NK-92 (cell line): Measurements from ENCODE around the gene MPDZ.

Experiments
- DNase-seq: peaks from one replicate; lab custom pipeline; 2025; ENCODE audit not compliant: unreplicated experiment; lab: John Stamatoyannopoulos, UW

The MPDZ gene

DNA sequence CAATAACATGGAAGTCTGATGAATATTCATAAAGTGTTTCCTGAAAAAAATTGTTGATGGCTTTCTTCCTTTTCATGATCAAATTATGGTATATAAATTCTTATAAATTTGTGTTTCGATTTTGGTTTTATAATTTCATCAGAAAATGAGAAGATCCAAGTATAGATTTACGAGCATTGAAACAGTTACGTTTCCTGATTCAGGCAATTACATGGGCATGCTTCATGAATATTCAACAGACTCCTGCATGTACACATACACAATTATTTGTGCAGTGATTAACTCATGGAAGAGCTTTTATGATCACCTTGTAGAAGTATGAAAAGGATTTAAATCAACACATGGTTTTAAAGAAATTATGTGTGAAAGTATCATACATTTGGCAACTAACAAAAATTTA, 136.7 kb downstream of the MPDZ start:
- no peak for DNase-seq

DNA sequence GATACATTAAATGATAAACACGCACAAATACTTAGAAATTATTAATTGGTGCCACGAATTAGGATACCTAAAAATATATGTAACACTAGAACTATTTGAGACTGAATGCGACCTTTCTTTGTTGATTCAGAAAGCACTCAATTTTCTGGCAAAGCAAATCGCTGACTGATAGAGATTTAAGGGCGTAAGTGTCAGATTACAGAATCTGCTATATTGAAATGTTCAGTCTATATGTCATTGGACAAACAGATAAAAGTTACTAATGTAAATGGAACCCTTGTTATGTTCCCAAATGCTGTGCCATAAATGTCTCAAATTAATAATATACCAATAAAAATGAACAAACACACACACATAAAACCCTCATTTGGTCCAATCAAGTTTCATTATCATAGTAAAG, 137.9 kb downstream of the MPDZ start:
- DNase-seq, result no peak

DNA sequence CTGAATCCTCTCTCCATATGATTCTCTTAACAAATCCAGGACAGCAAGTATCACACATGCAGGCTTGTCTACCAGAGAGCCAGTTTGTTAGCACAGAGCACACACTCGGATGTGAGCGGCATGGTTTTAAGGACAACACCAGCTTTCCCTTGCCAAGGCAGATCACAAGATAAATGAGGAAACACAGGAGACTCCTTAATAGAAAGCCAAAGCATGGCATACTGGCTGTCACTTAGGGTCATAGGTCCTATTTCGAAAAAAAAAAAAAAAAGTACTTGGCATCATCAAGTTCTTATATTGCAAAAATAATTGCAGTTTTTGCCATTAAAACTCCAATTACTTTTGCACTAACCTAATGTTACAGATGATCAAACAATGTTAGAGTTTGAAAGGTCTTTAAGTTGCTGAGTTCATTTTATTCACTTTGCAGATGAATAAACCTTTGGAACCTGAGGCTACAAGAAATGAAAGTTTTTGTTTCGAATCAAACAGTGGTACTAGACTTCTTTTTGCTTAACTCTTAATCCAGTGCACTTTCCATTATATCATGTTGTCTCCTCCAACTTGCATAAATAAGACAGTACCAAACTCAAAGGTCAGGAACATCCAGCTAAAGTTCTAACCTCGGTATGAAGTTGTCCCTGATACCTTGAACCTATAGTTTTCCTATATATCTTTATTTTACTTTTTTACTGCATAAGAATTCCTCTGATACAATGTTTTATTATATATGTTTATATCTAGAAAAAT, 138.5 kb downstream of the MPDZ start:
- no peak for DNase-seq

DNA sequence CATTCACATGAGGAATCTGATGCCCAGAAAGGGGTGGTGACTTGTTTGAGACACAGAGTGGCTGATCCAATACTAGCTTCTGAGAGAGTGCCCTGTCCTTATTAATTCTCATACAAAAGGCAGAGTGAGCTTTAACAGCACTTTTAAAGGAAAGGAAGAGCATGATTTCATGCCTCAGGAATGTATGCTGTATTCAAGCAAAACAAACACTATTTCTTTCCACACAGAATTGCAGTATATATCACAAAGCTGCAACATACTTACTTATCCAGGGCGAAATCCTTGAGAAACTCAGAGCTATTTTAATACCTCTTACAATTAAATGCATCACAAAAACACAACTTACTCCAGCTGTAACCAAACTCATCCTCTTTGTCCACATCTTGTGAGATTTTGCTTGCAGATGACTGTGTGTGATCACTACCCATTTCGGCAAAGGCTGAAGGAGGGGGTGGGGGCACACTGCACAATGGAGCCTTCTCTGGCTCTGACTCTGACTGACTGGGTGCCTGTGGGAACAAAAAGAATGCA, 139.8 kb downstream of the MPDZ start:
- no peak for DNase-seq

DNA sequence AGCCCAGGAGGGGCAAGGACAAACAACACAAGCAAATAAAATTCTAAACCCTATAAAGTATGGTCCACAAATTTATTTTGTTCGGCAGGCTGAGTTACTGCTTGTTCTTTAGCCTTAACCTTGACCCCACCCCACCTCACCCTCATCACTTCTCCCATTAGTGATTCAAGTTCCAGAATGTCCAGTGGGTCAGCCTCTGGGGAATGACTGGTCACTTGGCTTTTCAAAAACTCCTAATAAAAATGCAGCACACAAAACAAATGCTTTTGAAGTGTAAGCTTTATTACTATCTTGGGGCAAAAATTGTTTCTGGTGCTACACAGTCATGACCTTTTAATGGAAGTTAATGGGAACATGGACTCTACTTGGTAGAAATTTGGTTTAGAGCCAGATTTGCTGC, 142.1 kb downstream of the MPDZ start:
- no peak for DNase-seq

DNA sequence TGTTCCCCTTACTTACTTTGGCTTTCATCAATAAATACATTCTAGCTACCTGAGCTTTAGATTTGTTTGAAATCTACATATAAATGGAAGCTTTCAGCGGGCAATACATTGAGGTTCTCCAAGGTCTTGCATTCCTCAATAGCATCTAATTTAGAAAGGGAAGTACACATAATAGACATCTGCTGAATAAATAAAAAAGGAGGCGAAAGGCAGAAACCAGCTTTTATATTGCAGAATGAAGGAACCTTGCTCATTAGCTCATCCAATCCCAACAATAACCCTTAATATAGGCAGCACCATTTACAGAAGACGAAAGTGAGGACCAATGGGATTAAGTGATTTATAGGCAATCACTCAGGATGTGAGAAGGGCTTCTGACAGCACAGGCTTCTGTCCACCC, 147.5 kb downstream of the MPDZ start:
- DNase-seq, result no peak

DNA sequence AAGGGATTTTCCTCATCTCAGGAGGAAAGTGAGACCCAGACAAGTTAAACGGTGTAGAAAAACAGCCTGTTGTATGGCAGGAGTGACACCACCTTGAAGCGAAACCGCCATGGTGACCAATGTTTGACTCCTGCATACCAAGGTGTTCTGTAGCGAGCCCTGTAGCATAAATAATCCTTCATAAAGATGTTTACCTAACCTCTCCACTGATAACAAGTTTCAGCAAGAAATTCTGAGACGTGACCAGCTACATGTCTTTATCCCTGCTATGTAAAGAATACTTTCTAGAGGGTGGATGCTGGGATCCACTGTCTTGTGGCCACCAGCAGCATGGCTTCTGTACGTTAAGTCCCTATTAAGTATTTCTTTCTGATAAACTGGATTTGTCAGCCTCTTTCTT, 148.1 kb downstream of the MPDZ start:
- DNase-seq, result no peak

DNA sequence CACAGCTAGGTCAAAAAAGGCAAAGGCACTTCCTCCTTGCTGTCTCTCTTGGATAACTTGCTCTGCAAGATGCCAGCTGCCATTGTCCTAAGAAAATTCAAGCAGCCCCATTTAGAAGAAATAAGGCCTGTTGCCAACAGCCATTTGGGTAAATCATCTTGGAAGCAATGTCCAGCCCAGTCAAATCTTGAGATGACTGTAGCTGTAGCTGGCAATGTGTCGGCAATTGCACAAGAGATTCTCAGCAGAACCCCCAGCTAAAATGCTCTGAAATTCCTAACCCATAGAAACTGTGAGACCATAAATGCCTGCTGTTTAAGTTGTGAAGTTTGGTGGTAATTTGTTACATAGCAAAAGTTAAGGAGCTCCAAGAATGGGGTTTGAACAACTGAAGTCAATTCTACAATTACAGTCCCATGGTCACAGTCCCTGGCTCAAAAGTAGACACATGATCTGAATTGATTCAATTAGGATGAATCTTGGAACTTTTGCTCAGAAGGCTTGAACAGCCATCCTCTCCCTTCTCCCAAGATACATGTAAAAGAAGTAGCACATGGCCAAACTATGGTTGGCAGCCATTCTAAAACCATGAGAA, 151.1 kb downstream of the MPDZ start:
- DNase-seq, result no peak

DNA sequence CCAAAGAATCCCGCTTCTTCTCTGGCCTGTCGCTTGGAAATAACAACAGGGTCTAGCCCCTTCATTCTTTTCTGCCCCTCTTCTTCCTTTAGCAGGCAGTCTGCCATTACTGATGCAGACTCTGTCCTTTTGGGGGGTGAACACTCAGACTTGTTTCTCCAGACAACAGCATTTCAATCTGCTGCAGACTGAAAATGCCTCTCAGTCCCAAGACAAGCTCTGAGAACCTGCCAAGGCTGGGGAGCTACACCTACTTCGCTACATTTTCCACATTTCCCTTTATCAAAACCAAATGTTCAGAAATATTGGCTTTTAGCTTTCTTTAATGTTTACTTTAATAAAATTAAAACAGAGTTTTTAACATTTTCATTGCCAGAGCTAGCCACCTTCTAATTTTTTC, 152.4 kb downstream of the MPDZ start:
- no peak for DNase-seq

DNA sequence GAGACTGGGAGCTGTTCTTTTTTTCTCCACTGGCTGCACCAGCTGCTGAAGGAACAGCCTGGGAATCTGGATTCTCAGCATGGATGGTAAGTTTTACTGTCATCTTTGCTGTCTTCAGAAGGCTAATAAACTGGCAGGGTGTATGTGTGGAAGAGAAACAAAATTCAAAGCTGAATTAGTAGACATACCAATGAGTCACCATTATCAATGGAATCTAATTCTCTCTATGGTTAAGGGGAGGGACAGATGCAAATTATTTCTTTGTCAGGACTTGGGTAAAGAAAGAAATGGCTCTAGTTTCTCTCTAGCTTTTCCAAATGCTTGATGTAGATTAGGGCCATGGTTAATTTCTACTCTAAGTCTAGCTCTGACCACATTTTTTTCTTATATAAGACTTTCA, 154.2 kb downstream of the MPDZ start:
- DNase-seq, result no peak

DNA sequence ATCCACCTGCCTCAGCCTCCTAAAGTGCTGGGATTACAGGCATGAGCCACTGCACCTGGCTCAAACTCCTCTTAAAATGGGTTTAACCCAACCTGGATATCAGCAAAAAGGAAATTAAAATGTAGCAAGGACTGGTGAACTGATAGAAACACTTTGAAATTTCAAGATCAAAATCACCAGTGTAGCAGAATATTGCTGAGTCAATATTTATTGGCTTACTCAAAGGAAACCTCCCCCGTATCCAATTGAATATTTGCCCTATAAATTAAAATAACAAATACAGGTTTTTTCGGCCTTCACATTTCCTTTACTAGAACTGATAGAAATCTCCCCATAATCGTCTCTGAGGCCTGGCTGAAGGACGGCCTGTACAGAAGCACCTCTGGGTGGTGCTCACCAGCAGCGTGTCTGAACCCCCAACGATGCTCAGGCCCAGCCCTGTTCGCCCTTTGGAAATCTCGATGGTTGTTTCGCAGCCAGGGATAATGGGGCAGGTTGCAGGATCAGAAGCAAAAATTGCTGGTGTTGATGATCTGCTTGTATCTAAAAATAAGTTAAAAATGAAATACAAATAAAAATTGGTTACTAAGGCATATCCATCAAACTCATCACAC, 156.6 kb downstream of the MPDZ start:
- DNase-seq, result no peak

DNA sequence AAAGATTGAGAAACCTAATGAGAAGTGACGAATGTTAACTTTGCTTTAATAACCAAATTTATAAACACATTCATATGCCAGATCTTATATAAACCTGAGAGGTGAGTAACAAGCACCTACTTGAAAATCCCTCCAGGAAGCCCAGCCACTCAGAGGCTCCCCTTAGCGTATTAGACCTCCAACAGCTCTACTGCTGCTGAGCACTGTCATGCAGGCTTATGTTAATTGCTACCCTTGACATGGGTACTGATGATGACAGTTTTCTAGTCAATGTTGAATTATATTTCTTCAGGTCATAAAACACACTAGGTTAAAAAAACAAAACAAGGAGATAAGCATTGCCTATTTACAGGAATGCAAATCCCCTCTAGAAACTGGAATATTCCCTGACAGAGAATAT, 161.2 kb downstream of the MPDZ start:
- no peak for DNase-seq

DNA sequence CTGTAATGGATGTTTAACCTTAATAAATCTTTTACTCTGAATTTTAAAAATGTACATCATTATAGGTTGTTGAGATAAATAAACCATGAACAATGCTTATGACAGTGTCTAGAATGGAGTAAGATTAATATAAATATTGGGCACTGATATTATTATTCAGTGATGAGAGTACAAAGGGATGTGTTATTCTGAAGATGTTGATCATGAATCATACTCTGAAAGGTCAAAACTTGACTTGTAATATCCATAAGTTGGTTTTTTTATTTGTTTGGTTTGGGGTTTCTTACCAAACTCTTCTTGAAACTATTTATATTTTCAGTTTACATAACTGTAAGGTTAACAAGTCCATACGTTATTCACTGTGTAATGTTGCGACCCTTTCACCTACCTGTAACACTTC, 163.2 kb downstream of the MPDZ start:
- no peak for DNase-seq

DNA sequence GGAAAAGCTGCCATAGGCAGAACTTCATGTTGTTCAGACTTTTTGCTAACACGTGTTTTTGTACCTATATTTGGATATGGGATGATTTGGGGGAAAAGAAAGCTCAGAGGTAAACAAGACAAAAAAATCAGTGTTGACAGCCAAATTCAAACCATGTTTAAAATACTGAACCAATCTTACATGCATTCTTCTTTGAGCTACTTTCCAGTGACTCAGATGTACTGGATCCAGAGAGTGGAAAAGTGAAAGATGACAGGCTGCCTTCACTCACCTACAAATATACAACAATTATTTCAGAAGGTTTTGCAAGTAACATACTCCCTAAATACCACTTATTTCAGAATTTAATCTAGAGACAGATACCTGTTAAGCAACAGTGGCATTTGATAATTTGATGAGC, 165.7 kb downstream of the MPDZ start:
- DNase-seq, result no peak

DNA sequence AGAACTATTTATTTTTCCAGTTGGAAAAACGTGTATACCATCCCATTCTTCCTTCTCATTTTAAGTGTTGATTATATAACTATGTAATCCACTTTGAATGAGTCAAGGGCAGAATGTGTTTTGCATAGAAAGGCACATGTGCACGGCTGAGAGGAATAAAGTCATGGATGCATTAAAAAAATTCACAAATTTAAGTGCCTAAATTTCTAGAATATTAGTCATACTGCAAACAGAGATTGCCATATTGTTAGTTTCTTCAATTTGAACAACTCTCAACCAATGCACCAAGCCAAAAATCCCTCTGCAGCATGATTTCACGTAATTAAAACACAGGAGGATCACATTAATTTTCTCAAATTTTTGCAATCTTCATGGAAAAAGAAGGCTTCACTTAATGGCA, 166.3 kb downstream of the MPDZ start:
- DNase-seq, result no peak

DNA sequence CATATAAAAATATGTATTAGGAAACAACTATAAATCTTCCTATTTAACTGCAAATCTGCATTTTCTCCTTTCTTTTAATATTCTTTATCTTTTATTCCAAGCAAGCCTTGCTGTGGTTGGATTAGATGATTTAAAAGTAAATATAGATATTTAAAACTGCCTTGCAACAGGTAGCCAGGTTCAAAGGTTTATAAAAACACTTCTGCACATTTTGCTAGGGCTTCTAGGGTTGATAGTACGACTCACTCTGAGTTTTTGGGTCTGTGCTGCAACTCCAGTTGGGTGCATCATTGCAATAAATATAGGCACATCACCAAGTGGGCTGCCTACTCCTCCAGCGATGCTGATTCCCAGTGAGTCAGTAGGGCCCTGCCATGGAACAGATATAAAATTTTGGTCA, 167.7 kb downstream of the MPDZ start:
- DNase-seq, result no peak

DNA sequence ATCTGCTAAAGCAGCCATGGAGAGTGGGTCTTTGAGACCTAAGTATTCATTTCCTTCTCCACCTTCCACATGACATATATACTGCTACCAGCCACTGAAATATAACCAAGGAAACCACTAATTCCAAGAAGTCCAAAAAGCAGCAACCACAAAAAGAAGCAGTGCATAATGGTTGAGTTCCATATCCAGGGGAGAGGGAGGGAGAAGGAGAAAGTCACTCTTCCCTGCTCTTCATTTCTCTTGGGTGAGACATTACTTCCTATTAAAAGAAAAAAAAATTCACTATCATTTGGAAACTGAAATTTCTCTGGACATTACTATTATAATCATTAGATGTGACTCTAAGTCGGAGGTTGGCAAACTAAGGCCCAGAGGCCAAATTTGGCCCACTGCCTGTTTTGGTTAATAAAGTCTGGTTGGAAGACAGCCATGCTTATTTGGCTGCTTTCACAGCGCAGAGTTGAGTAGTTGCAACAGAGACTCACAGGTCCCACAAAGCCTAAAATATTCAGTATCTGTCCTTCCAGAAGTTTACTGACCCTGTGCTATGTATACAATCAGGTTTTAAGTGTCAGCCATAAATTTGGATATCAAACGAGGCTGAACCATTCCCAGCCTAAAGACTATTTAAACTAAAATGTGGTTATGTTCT, 168.6 kb downstream of the MPDZ start:
- no peak for DNase-seq

DNA sequence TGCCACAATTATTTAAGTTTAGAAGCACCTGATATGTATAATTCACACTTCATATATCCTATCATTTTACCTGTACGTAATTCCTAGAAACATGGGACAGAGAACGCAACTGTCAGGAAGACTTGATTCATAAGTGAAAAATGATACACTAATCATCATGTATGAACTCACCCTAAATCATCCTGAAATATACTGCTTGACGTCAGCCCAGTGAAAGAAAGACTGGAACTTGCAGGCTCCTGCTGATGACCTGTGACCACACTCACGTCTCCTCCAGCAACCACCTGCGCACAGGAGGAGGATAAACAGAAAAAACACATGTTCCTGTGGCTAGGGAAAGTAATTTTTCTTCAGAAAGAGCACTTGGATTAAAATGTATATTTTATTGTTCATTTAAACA, 169.7 kb downstream of the MPDZ start:
- DNase-seq, result no peak

DNA sequence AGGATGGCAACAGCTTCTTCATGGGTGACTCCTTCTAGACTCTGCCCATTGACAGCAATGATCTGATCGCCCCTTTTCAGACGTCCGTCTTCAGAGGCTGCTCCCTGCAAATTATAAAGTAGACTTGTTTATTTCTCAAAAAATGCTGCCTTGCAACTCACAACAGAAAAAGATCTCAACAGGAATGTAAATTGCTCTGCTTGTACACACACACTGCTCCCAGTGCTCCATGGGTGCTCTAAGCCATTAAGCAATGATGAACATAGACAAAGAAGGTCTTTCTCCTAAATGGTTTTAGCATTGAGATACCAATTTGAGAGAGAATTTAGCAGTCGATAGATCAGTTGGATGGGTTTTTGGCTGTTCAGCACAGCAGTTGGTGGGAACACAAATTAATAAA, 172.5 kb downstream of the MPDZ start:
- DNase-seq, result no peak

DNA sequence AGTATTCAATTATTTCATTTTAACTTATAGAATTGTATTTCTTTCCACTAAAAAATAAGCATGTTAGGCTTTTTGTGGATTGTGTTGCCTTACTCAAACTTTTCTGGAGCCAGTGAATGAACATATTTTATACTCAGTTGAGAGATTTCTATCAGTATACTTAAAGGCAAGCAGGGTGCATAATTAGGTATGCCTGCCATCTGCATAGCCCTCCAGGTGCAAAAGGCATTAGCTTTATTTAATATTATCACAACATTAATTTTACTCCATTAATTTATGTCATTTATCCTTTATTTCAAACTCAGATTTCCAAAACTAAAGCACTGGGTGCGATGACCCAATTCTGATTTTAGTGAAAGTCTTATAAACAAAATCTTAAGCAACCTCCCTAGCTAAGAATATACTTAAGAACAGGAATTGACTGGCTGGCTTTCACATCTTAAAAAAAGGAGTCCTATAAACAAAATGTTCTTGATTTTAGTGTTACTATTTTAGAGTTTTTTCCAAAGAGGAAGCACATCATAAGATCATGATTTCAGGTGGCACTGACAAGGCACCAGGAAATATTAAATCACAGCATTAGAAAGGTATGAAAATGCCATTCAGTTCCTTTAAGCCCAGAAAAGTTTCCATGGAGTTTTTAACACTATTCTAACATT, 178.4 kb downstream of the MPDZ start:
- no peak for DNase-seq

DNA sequence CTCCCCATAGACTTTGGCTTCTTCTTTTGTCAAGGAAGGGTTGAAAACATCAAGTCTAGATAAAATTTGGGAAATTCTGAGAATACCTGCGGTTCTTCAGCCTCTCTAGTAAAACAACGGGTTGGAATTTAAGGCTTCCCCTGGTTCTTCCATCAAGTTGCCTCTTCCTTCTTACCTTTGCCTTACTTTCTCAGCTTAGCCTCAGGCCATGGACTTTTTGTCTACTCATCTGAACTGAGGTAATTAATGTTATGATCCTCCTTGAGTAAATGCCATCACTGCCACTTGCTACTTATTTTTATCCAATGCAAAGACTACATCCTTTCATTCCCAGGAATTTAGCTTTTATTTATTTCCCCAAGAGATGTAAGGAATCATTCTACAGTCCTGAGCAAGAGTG, 184.4 kb downstream of the MPDZ start:
- no peak for DNase-seq
